HepG2 (cell line): ENCODE data around the gene JPT1. TPM values are rescaled to one million over a fixed set of nuclear protein-coding genes. Genes with fewer than 3 reads are reported as not detected.
A peak's percentile ranks its signal among the peaks of the same experiment; 100 is the strongest.

Source experiments
- ATAC-seq: fragments of 200-7000 bp; cut with Tn5 transposase; 3 replicates; pipeline ENCODE4 v1.9.1; 2020; ENCODE audit warnings: mild to moderate bottlenecking, moderate library complexity
- BruUV-seq: library from RNA; stranded (reverse); fragments of 400-500 nt; replicated peaks from 2 replicates; lab custom pipeline; 2021; lab: Mats Ljungman, UMichigan
- CTCF ChIA-PET: fragments of 300-600 bp; formaldehyde crosslinking; extraction: SDS; loops from one replicate; lab custom pipeline; 2021; ENCODE audit warnings: low total read pairs, inconsistent platforms, low intra/inter-chr PET ratio; lab: Yijun Ruan, JAX
- POLR2A ChIA-PET: fragments of 350-600 bp; sonication (Branson Sonifier 250); formaldehyde crosslinking; loops from one replicate; lab custom pipeline; 2020; ENCODE audit warnings: antibody characterized with exemption, inconsistent platforms; lab: Yijun Ruan, JAX
- DNase-seq: peaks from one replicate; pipeline ENCODE4 v3.0.0-alpha.2; 2015; ENCODE audit warnings: low spot score
- FAIRE-seq: peaks from 3 replicates; lab custom pipeline; 2011; peaks lifted over from hg19 to GRCh38; lab: Jason Lieb, UNC
- H2AFZ ChIP-seq: one replicate; pipeline ENCODE4 v1.6.1; 2011; ENCODE audit warnings: low read length, inconsistent platforms
- H3K27ac ChIP-seq: fragments of 300-600 bp; 3 replicates; pipeline ENCODE4 v1.8.0; 2011; ENCODE audit warnings: mixed run types, mild to moderate bottlenecking, mixed read lengths, low read length, inconsistent platforms; ENCODE audit not compliant: insufficient read depth; ENCODE audit errors: extremely low read length
- H3K27me3 ChIP-seq, 2 experiments: fragments of 200-600 bp in 1 of 2; 2 replicates in 1 of 2; 3 replicates in 1 of 2; pipeline versions ENCODE4 v1.6.0 to v1.8.0; 2011; ENCODE audit warnings: low read length in 2 of 2, mild to moderate bottlenecking in 2 of 2, moderate library complexity in 2 of 2, inconsistent platforms in 1 of 2; ENCODE audit not compliant: insufficient read depth in 2 of 2, control insufficient read depth in 1 of 2
- H3K36me3 ChIP-seq, 2 experiments: fragments of 200-600 bp in 1 of 2; replicated peaks in 1 of 2; 2 replicates in 1 of 2; 3 replicates in 1 of 2; pipeline versions ENCODE4 v1.5.1 to v1.8.0; 2011; ENCODE audit warnings: low read length in 2 of 2, inconsistent platforms in 1 of 2; ENCODE audit not compliant: insufficient read depth in 2 of 2, control insufficient read depth in 1 of 2
- H3K4me1 ChIP-seq: 2 replicates; pipeline ENCODE4 v1.5.1; 2012; ENCODE audit warnings: low read length, inconsistent platforms; ENCODE audit not compliant: insufficient read depth
- H3K4me2 ChIP-seq: 2 replicates; pipeline ENCODE4 v1.6.0; 2011; ENCODE audit warnings: low read depth, low read length, inconsistent platforms
- H3K4me3 ChIP-seq, 3 experiments: fragments of 200-600 bp in 1 of 3; sonication (generic), shearing (Covaris generic) in 1 of 3; replicated peaks in 1 of 3; 2 replicates each; pipeline ENCODE4 v1.5.1; 2011 to 2016; ENCODE audit warnings: low read length in 3 of 3, inconsistent platforms in 2 of 3, low read depth in 2 of 3, mild to moderate bottlenecking in 2 of 3, control low read depth in 1 of 3, mixed read lengths in 1 of 3; ENCODE audit not compliant: insufficient read depth in 1 of 3
- H3K79me2 ChIP-seq: one replicate; pipeline ENCODE4 v1.6.1; 2011; ENCODE audit warnings: low read length, inconsistent platforms; ENCODE audit not compliant: insufficient read depth
- H3K9ac ChIP-seq: 2 replicates; pipeline ENCODE4 v1.6.0; 2011; ENCODE audit warnings: mild to moderate bottlenecking, low read depth, low read length, inconsistent platforms; ENCODE audit not compliant: insufficient read depth
- H3K9me3 ChIP-seq: 2 replicates; pipeline ENCODE4 v1.5.1; 2012; ENCODE audit warnings: mild to moderate bottlenecking, low read length
- H4K20me1 ChIP-seq: 2 replicates; pipeline ENCODE4 v1.6.0; 2011; ENCODE audit warnings: inconsistent platforms, mild to moderate bottlenecking, low read length, moderate library complexity; ENCODE audit not compliant: insufficient read depth
- AGO2 ChIP-seq: fragments of 200-400 bp; formaldehyde crosslinking; optimal IDR thresholded peaks from 2 replicates; pipeline ENCODE3; 2017; ENCODE audit warnings: mild to moderate bottlenecking, low read depth, low read length, moderate library complexity
- ASH2L ChIP-seq: fragments of 300-600, 200-600 bp; sonication (generic); IDR thresholded peaks from 2 replicates; pipeline ENCODE4 v1.7.0; 2017; ENCODE audit warnings: low read depth, mild to moderate bottlenecking, moderate library complexity, mixed read lengths, low read length; ENCODE audit not compliant: insufficient read length
- CEBPB ChIP-seq: IDR thresholded peaks from 2 replicates; pipeline ENCODE4 v1.6.1; 2011; ENCODE audit warnings: low read depth, low read length, improper control_type of control experiment, borderline replicate concordance
- FOSL2 ChIP-seq: sonication (generic); formaldehyde crosslinking; IDR thresholded peaks from 2 replicates; pipeline ENCODE4 v1.4.0; 2020; ENCODE audit warnings: missing genetic modification reagents
- FOXA1 ChIP-seq, 2 experiments: fragments of 450-650 bp in 1 of 2; sonication (generic) in 1 of 2; formaldehyde crosslinking in 1 of 2; IDR thresholded peaks; 2 replicates each; pipeline versions ENCODE4 v1.4.0 to v1.6.1; 2016 to 2020; ENCODE audit warnings: missing genetic modification reagents in 1 of 2
- HNF4G ChIP-seq, 2 experiments: sonication (generic) in 1 of 2; formaldehyde crosslinking in 1 of 2; IDR thresholded peaks; 2 replicates each; pipeline versions ENCODE4 v1.4.0 to v1.6.1; 2011 to 2020; ENCODE audit warnings: borderline replicate concordance in 2 of 2, low read depth in 2 of 2, mild to moderate bottlenecking in 2 of 2, low read length in 1 of 2, missing genetic modification reagents in 1 of 2, moderate library complexity in 1 of 2
- KDM2A ChIP-seq: sonication (generic); formaldehyde crosslinking; IDR thresholded peaks from 2 replicates; pipeline ENCODE4 v1.4.0; 2020; ENCODE audit warnings: low read depth, missing genetic modification reagents, borderline replicate concordance
- NFKB2 ChIP-seq: sonication (generic); formaldehyde crosslinking; IDR thresholded peaks from 2 replicates; pipeline ENCODE4 v1.4.0; 2020; ENCODE audit warnings: missing genetic modification reagents, borderline replicate concordance
- NR2F2 ChIP-seq: IDR thresholded peaks from 2 replicates; pipeline ENCODE4 v1.6.1; 2012; ENCODE audit warnings: low read depth, inconsistent platforms, borderline replicate concordance
- POLR2G ChIP-seq: fragments of 200-400 bp; formaldehyde crosslinking; IDR thresholded peaks from 2 replicates; pipeline ENCODE4 v1.6.1; 2018; ENCODE audit warnings: mild to moderate bottlenecking, low read depth, low read length, moderate library complexity
- PRPF4 ChIP-seq: fragments of 200-400 bp; formaldehyde crosslinking; IDR thresholded peaks from 2 replicates; pipeline ENCODE4 v1.6.1; 2016; ENCODE audit warnings: low read length, low read depth; ENCODE audit not compliant: poor library complexity, severe bottlenecking
- RXRA ChIP-seq: sonication (generic); formaldehyde crosslinking; IDR thresholded peaks from 2 replicates; pipeline ENCODE4 v1.5.1; 2020; ENCODE audit warnings: missing genetic modification reagents
- TARDBP ChIP-seq: sonication (generic); formaldehyde crosslinking; IDR thresholded peaks from 2 replicates; pipeline ENCODE4 v1.8.0; 2022; ENCODE audit warnings: mild to moderate bottlenecking, missing genetic modification reagents
- ZBTB7B ChIP-seq: sonication (generic); formaldehyde crosslinking; IDR thresholded peaks from 2 replicates; pipeline ENCODE4 v1.4.0; 2020; ENCODE audit warnings: missing genetic modification reagents
- ZC3H13 ChIP-seq: sonication (generic); formaldehyde crosslinking; IDR thresholded peaks from 2 replicates; pipeline ENCODE4 v1.8.1; 2023; ENCODE audit warnings: mild to moderate bottlenecking, missing genetic modification reagents, moderate library complexity
- ZEB1 ChIP-seq: IDR thresholded peaks from 2 replicates; pipeline ENCODE4 v1.6.1; 2012; ENCODE audit warnings: mild to moderate bottlenecking, low read depth, inconsistent platforms; ENCODE audit not compliant: insufficient replicate concordance
- ZFP36 ChIP-seq: fragments of 150-350 bp; IDR thresholded peaks from 2 replicates; pipeline ENCODE4 v1.6.1; 2018; ENCODE audit warnings: borderline replicate concordance, low read length, low read depth; ENCODE audit not compliant: partially characterized antibody
- ZFP37 ChIP-seq: sonication (generic); formaldehyde crosslinking; IDR thresholded peaks from 2 replicates; pipeline ENCODE4 v1.4.0; 2020; ENCODE audit warnings: missing genetic modification reagents, borderline replicate concordance
- ZNF33B ChIP-seq: sonication (generic); formaldehyde crosslinking; IDR thresholded peaks from 2 replicates; pipeline ENCODE4 v1.5.1; 2020; ENCODE audit warnings: mild to moderate bottlenecking, missing genetic modification reagents
- ZNF343 ChIP-seq: sonication (generic); formaldehyde crosslinking; IDR thresholded peaks from 2 replicates; pipeline ENCODE4 v1.4.0; 2020; ENCODE audit warnings: mild to moderate bottlenecking, missing genetic modification reagents
- ZNF354B ChIP-seq: sonication (generic); formaldehyde crosslinking; IDR thresholded peaks from 2 replicates; pipeline ENCODE4 v1.8.0; 2022; ENCODE audit warnings: mild to moderate bottlenecking, missing genetic modification reagents
- ZNF530 ChIP-seq: sonication (generic); formaldehyde crosslinking; IDR thresholded peaks from 2 replicates; pipeline ENCODE4 v1.5.0; 2020; ENCODE audit warnings: low read depth, mild to moderate bottlenecking, missing genetic modification reagents
- WGBS: methylation state at CpG from one replicate; pipeline ENCODE4 v1.1.6; 2017; ENCODE audit warnings: low lambda C conversion rate; 5-methylcytosine and 5-hydroxymethylcytosine counted together
- in situ Hi-C: cut with HindIII; loops from 2 replicates; pipeline ENCODE4 v1.10.0; 2017; ENCODE audit warnings: low pct_unique_long_range_greater_than_20kb; ENCODE audit not compliant: extremely low pct_ligation_motif_present
- intact Hi-C: fragments of 100-400 bp; cut with micrococcal nuclease; formaldehyde crosslinking; loops from one replicate; pipeline ENCODE4 v1.10.0; 2022; ENCODE audit not compliant: unreplicated experiment
- polyA plus RNA-seq, 8 experiments: library from polyadenylated mRNA; depleted of rRNA in 3 of 8; stranded (reverse) in 7 of 8; unstranded in 1 of 8; fragments of >200 nt; fragmentation: Illumina TruSeq in 4 of 8; extraction: Trizol in 4 of 8; gene quantifications; 2 replicates each; pipeline versions ENCODE4 v1.2.1 to v1.2.3, GENCODE V29; 2011 to 2016; ENCODE audit warnings: low read depth in 4 of 8, missing spikeins in 1 of 8, mixed read lengths in 1 of 8; ENCODE audit not compliant: insufficient read depth in 1 of 8
- total RNA-seq, 5 experiments: library from RNA; depleted of rRNA; stranded (reverse); fragments of >200 nt; fragmentation: Illumina TruSeq; extraction: Trizol; gene quantifications; 2 replicates each; pipeline ENCODE4 v1.2.3, GENCODE V29; 2016; ENCODE audit warnings: low read depth in 1 of 5
- TF ChIP-seq, protein P1 (sequence below): sonication (generic); formaldehyde crosslinking; IDR thresholded peaks from 2 replicates; pipeline ENCODE4 v1.8.0; 2023; ENCODE audit warnings: mild to moderate bottlenecking, missing genetic modification reagents

The JPT1 gene
- total and polyA plus RNA-seq, 2 of the 13 experiments (the other 11 are each of a cell fraction or from before 2014, with no cell fraction given), result 43.3 to 256 TPM

DNA sequence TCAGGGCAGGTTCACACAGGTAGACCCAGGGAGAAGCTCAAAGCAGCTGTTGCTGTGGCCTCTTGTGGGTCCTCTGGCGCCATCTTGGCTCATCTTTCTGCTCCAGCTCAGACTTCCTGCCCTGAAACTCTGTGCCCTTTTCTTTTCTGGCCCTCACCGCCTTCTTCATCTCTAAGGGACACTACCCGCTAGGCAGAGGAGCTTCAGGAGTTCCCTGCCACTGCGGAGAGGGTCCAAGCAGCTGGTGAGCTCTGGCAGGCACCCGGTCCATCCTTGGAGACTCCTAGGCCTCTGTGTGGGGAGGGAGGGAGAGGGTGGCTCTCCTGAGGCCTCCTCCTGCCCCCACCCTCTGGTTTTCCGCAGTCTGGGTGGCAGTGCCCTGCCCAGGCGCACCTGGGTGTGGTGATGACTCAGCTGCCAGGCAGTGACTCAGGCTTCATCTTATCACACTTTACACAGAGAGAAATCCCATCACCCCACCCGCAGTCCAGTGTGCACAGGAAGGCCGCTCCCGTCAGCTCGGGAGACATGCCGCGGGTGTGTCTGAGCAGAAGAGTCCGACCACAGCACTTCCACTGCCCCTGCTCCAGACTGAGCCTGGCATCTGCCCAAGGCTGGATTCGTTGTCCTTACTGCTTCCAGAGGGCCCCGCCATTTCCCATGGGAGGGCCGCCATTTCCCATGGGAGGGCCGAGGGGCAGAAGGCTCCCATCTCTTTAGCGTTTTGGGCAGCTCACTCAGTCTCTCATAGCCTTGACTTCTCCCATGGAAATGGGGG is 30.1 kb downstream of the JPT1 start:
- DNase-seq, result peak; percentile 48
- Histone ChIP-seq H3K27me3 (no peaks in the 10 kb centered on the region), H3K4me3 (no peak overlapping the region), H3K9me3 (no peaks in the 10 kb centered on the region), H2AFZ (no peak overlapping the region), H4K20me1 (no peaks in the 10 kb centered on the region), H3K4me1 (0 out of 2 replicates have a peak, but pooled peaks cover 8% of the 10 kb centered on the region), H3K9ac (no peak overlapping the region), H3K36me3 (peaks cover 2 to 7% of the 10 kb centered on the region in 2 experiments; a peak in 3 of 5 replicates), H3K79me2 (no peaks in the 10 kb centered on the region), H3K4me2 (no peak overlapping the region), H3K27ac (no peak overlapping the region)
- ChIA-PET POLR2A (interaction anchor here (0.5 to 1.5 kb wide), 6 partner anchors 10 to 179 kb away, joined by 3 to 5 read pairs (median 4); no protein-coding TSS in a partner anchor), CTCF (no interaction called here)
- BruUV-seq, result no TSS peak
- intact Hi-C loops, result no loop called here
- in situ Hi-C loops, result no loop called here
- ATAC-seq, result peak; percentile 37
- 90% methylated on average over 16 of the region's 19 CpGs for WGBS
- FAIRE-seq, result no peak
- TF ChIP-seq, protein P1, sequence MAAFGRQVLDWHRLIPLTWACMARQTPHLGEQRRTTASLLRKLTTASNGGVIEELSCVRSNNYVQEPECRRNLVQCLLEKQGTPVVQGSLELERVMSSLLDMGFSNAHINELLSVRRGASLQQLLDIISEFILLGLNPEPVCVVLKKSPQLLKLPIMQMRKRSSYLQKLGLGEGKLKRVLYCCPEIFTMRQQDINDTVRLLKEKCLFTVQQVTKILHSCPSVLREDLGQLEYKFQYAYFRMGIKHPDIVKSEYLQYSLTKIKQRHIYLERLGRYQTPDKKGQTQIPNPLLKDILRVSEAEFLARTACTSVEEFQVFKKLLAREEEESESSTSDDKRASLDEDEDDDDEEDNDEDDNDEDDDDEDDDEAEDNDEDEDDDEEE (CRISPR knock-in tag), result no peak
- TF ChIP-seq ZC3H13 (CRISPR knock-in tag) (no peak), ZFP37 (CRISPR knock-in tag) (no peak), ZNF33B (no peak), ZFP36 (no peak), ZNF354B (CRISPR knock-in tag) (no peak), ZEB1 (no peak), PRPF4 (peak; percentile 50), NFKB2 (CRISPR knock-in tag) (no peak), RXRA (CRISPR knock-in tag) (no peak), ASH2L (no peak), KDM2A (CRISPR knock-in tag) (no peak; the same call in 1 of the 2 replicates), HNF4G (IDR thresholded peaks at IDR 0.05; ENCODE audit: borderline replicate concordance, low read depth, low read length) (no peak), HNF4G (CRISPR knock-in tag; IDR thresholded peaks at IDR 0.05; ENCODE audit: borderline replicate concordance, low read depth) (no peak), TARDBP (CRISPR knock-in tag) (no peak), POLR2G (peak; percentile 16; the same call in 1 of the 2 replicates), FOXA1 (IDR thresholded peaks at IDR 0.05) (no peak), FOXA1 (CRISPR knock-in tag; IDR thresholded peaks at IDR 0.05) (no peak), FOSL2 (CRISPR knock-in tag) (peak; percentile 92), ZBTB7B (CRISPR knock-in tag) (no peak), NR2F2 (no peak), CEBPB (no peak), AGO2 (peak; percentile 26), ZNF343 (no peak), ZNF530 (CRISPR knock-in tag) (no peak)
